ENCODE data around the gene CARD11.

DNA sequence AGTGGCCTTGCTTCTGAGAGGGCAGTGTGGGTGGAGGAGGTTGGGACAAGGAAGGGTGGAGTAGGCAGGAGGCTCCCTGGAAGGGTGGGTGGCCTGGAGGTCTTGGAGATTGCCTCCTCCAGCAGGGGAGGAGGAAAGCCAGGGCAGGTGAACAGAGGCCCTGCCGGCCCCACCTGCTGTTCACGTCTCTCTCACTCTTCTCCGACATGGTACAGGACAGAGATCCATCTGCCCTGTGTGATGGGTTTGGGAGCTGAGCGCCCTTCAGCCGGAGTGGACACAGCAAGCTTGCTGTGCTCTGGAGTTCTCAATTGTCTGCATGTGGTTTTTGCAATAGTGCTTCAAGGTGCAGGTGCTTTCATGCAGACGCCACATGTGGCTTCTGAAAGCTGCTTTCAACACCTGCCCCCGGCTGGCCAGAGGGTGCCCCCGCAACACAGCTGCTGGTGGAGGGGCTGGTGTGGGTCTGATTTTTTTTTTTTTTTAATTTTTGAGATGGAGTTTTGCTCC lies 116.7 kb downstream of the CARD11 start:
- TF ChIP-seq, protein P1, sequence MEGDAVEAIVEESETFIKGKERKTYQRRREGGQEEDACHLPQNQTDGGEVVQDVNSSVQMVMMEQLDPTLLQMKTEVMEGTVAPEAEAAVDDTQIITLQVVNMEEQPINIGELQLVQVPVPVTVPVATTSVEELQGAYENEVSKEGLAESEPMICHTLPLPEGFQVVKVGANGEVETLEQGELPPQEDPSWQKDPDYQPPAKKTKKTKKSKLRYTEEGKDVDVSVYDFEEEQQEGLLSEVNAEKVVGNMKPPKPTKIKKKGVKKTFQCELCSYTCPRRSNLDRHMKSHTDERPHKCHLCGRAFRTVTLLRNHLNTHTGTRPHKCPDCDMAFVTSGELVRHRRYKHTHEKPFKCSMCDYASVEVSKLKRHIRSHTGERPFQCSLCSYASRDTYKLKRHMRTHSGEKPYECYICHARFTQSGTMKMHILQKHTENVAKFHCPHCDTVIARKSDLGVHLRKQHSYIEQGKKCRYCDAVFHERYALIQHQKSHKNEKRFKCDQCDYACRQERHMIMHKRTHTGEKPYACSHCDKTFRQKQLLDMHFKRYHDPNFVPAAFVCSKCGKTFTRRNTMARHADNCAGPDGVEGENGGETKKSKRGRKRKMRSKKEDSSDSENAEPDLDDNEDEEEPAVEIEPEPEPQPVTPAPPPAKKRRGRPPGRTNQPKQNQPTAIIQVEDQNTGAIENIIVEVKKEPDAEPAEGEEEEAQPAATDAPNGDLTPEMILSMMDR (IDR thresholded peaks at IDR 0.05): no peak
- TF ChIP-seq POLR2A (IDR thresholded peaks at IDR 0.05) (no peak), POLR2AphosphoS5 (IDR thresholded peaks at IDR 0.05) (no peak)
